DOHH2 (cell line): ENCODE results near the gene ZFP2.

Experiments used
- H3F3A ChIP-seq: fragments of 200-600 bp; sonication (generic), shearing (Covaris generic); 2 replicates; pipeline ENCODE4 v1.6.0; 2016; ENCODE audit warnings: antibody characterized with exemption, mild to moderate bottlenecking; ENCODE audit not compliant: control insufficient read depth, insufficient read depth
- H3K27ac ChIP-seq: fragments of 200-600 bp; sonication (generic); 2 replicates; pipeline ENCODE4 v1.5.1; 2014; ENCODE audit warnings: low read depth, mild to moderate bottlenecking, low read length, moderate library complexity
- H3K27me3 ChIP-seq: fragments of 200-600 bp; sonication (generic); 2 replicates; pipeline ENCODE4 v1.6.1; 2014; ENCODE audit warnings: mild to moderate bottlenecking, low read length, mixed read lengths; ENCODE audit not compliant: control insufficient read depth
- H3K36me3 ChIP-seq: fragments of 200-600 bp; sonication (generic); 2 replicates; pipeline ENCODE4 v1.6.1; 2014; ENCODE audit warnings: mild to moderate bottlenecking, low read length, moderate library complexity, mixed read lengths; ENCODE audit not compliant: control insufficient read depth
- H3K4me1 ChIP-seq: fragments of 200-600 bp; sonication (generic); 2 replicates; pipeline ENCODE4 v1.6.1; 2014; ENCODE audit warnings: mild to moderate bottlenecking, low read length, mixed read lengths; ENCODE audit not compliant: control insufficient read depth
- H3K4me2 ChIP-seq: fragments of 200-600 bp; sonication (generic); 2 replicates; pipeline ENCODE4 v1.6.0; 2014; ENCODE audit warnings: mild to moderate bottlenecking, low read length, moderate library complexity
- H3K4me3 ChIP-seq: fragments of 200-600 bp; sonication (generic); 2 replicates; pipeline ENCODE4 v1.5.1; 2014; ENCODE audit warnings: mild to moderate bottlenecking, low read length, mixed read lengths
- H3K79me2 ChIP-seq: fragments of 200-600 bp; sonication (generic); 2 replicates; pipeline ENCODE4 v1.6.1; 2014; ENCODE audit warnings: mild to moderate bottlenecking, low read length, mixed read lengths; ENCODE audit not compliant: control insufficient read depth
- H3K9me2 ChIP-seq: fragments of 200-600 bp; sonication (generic); replicated peaks from 2 replicates; pipeline ENCODE4 v1.6.1; 2014; ENCODE audit warnings: mild to moderate bottlenecking, low read length, mixed read lengths; ENCODE audit not compliant: control insufficient read depth
- H3K9me3 ChIP-seq: fragments of 200-600 bp; sonication (generic); 2 replicates; pipeline ENCODE4 v1.6.1; 2014; ENCODE audit warnings: antibody characterized with exemption, low read length, mixed read lengths; ENCODE audit not compliant: control insufficient read depth, insufficient read depth
- H4K20me1 ChIP-seq: fragments of 200-600 bp; sonication (generic); 2 replicates; pipeline ENCODE4 v1.6.0; 2014; ENCODE audit warnings: low read depth, mild to moderate bottlenecking, antibody characterized with exemption, low read length, moderate library complexity; ENCODE audit not compliant: control insufficient read depth, insufficient read depth
- EZH2phosphoT487 ChIP-seq: fragments of 200-600 bp; sonication (generic); IDR thresholded peaks from 2 replicates; pipeline ENCODE4 v1.6.1; 2017; ENCODE audit warnings: borderline replicate concordance, mild to moderate bottlenecking, antibody characterized with exemption, low read length, moderate library complexity, mixed read lengths
- TF ChIP-seq, protein P1 (sequence below): fragments of 200-600 bp; sonication (generic); IDR thresholded peaks from one replicate; pipeline ENCODE4 v1.5.1; 2014; ENCODE audit warnings: antibody characterized with exemption, mild to moderate bottlenecking, low read depth, low read length; ENCODE audit not compliant: poor library complexity, severe bottlenecking

Gene ZFP2

GRCh38 chr5:178883815-178884430 lies 11.8 kb upstream of the ZFP2 start:
- Histone ChIP-seq H3K36me3 (peaks cover 77% of the 10 kb centered on the region), H3F3A (no peaks in the 10 kb centered on the region), H3K9me3 (peaks cover 34% of the 10 kb centered on the region), H3K4me3 (no peak overlapping the region), H4K20me1 (no peaks in the 10 kb centered on the region), H3K4me1 (no peaks in the 10 kb centered on the region), H3K9me2 (no peaks in the 10 kb centered on the region), H3K27me3 (no peaks in the 10 kb centered on the region), H3K4me2 (no peak overlapping the region), H3K79me2 (no peaks in the 10 kb centered on the region), H3K27ac (no peak overlapping the region)
- no peak for TF ChIP-seq EZH2phosphoT487
- TF ChIP-seq, protein P1, sequence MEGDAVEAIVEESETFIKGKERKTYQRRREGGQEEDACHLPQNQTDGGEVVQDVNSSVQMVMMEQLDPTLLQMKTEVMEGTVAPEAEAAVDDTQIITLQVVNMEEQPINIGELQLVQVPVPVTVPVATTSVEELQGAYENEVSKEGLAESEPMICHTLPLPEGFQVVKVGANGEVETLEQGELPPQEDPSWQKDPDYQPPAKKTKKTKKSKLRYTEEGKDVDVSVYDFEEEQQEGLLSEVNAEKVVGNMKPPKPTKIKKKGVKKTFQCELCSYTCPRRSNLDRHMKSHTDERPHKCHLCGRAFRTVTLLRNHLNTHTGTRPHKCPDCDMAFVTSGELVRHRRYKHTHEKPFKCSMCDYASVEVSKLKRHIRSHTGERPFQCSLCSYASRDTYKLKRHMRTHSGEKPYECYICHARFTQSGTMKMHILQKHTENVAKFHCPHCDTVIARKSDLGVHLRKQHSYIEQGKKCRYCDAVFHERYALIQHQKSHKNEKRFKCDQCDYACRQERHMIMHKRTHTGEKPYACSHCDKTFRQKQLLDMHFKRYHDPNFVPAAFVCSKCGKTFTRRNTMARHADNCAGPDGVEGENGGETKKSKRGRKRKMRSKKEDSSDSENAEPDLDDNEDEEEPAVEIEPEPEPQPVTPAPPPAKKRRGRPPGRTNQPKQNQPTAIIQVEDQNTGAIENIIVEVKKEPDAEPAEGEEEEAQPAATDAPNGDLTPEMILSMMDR = no peak

DNA sequence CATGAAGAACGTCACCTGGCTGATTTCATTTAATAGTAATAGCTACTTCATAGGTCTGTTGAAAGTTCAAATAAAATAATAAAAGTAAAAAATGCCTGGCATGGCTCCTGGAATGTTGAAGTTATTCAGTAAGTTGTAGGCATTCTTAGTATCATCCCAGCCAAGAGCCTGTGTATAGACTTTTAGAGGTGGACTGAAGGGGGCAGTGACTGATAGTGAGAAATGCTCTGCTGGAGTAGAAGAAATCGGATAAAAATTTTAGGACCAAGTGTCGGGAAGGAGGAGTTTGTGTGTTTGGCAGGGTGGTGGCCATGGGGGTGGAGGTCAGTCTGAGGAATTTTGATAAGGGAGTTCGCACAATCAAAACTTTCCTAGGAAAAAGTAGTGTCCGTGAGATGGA lies 3.6 kb downstream of the ZFP2 start:
- H3K4me3 ChIP-seq = no peak overlapping the region
- H3K9me2 ChIP-seq = no peaks in the 10 kb centered on the region
- no peaks in the 10 kb centered on the region for H3K4me1 ChIP-seq
- no peaks in the 10 kb centered on the region for H3K9me3 ChIP-seq
- H3K36me3 ChIP-seq = no peaks in the 10 kb centered on the region
- no peak overlapping the region for H3K27ac ChIP-seq
- H3K79me2 ChIP-seq = no peaks in the 10 kb centered on the region
- H3F3A ChIP-seq = no peaks in the 10 kb centered on the region
- no peaks in the 10 kb centered on the region for H3K27me3 ChIP-seq
- H3K4me2 ChIP-seq = no peak overlapping the region
- TF ChIP-seq, protein P1 = no peak
- TF ChIP-seq EZH2phosphoT487 = no peak
- no peaks in the 10 kb centered on the region for H4K20me1 ChIP-seq

GRCh38 chr5:178902849-178903248 lies 7.1 kb downstream of the ZFP2 start:
- no peaks in the 10 kb centered on the region for H3K27me3 ChIP-seq
- H3K4me1 ChIP-seq = no peaks in the 10 kb centered on the region
- no peaks in the 10 kb centered on the region for H3K9me2 ChIP-seq
- H3K9me3 ChIP-seq = no peaks in the 10 kb centered on the region
- H4K20me1 ChIP-seq = no peaks in the 10 kb centered on the region
- H3K4me2 ChIP-seq = no peak overlapping the region
- H3K27ac ChIP-seq = no peak overlapping the region
- no peaks in the 10 kb centered on the region for H3K79me2 ChIP-seq
- no peak overlapping the region for H3K4me3 ChIP-seq
- no peaks in the 10 kb centered on the region for H3F3A ChIP-seq
- H3K36me3 ChIP-seq = no peaks in the 10 kb centered on the region
- TF ChIP-seq, protein P1 = no peak
- TF ChIP-seq EZH2phosphoT487 = no peak
